ENCODE measurements around the gene CEP170B.

The CEP170B gene

GRCh38 chr14:104919993-104920315 lies 54.9 kb downstream of the CEP170B start:
- H3K27ac Mint-ChIP-seq: no peak overlapping the region
- no peak for ATAC-seq
- H3K4me1 Mint-ChIP-seq: peaks cover 39% of the 10 kb centered on the region
- no peaks in the 10 kb centered on the region for H3K27me3 Mint-ChIP-seq
- no peaks in the 10 kb centered on the region for H3K9me3 Mint-ChIP-seq
- H3K4me3 Mint-ChIP-seq: no peak overlapping the region
- no peaks in the 10 kb centered on the region for H3K36me3 Mint-ChIP-seq

- Mint-ChIP-seq H3K27ac (peak overlapping the region; percentile 86), H3K4me3 (peak overlapping the region; percentile 57)
- peak; percentile 34 for ATAC-seq
These were observed 58.8 kb downstream of the CEP170B start for GRCh38 chr14:104923640-104924420.

GRCh38 chr14:104924421-104925213 lies 59.5 kb downstream of the CEP170B start, which contains the start of gene PLD4:
PLD4 (plus strand) TSS chr14:104924879; CDS start chr14:104927141, 2,262 bp downstream.
- Mint-ChIP-seq H3K4me3 (peak within 1 kb of the TSS; percentile 85), H3K9me3 (no peaks in the 10 kb centered on the region), H3K4me1 (peaks cover 83% of the 10 kb centered on the region), H3K27me3 (no peaks in the 10 kb centered on the region), H3K36me3 (peaks cover 10% of the 10 kb centered on the region), H3K27ac (peak within 1 kb of the TSS; percentile 86)
- ATAC-seq: peak; percentile 63

More at GRCh38 chr14:104923640-104924420, 58.8 kb downstream of the CEP170B start:
- H3K36me3 Mint-ChIP-seq: peaks cover 5% of the 10 kb centered on the region
- H3K4me1 Mint-ChIP-seq: peaks cover 78% of the 10 kb centered on the region
- H3K9me3 Mint-ChIP-seq: no peaks in the 10 kb centered on the region
- no peaks in the 10 kb centered on the region for H3K27me3 Mint-ChIP-seq

- H3K4me1 Mint-ChIP-seq: peaks cover 83% of the 10 kb centered on the region
- no peaks in the 10 kb centered on the region for H3K27me3 Mint-ChIP-seq
- no peak for ATAC-seq
- H3K27ac Mint-ChIP-seq: peak overlapping the region; percentile 86
- H3K4me3 Mint-ChIP-seq: peak overlapping the region; percentile 85
- no peaks in the 10 kb centered on the region for H3K9me3 Mint-ChIP-seq
- peaks cover 10% of the 10 kb centered on the region for H3K36me3 Mint-ChIP-seq
These were observed 60.3 kb downstream of the CEP170B start for GRCh38 chr14:104925214-104925854.

GRCh38 chr14:104925855-104926609 lies 61.0 kb downstream of the CEP170B start:
- Mint-ChIP-seq H3K36me3 (peaks cover 10% of the 10 kb centered on the region), H3K27ac (peak overlapping the region; percentile 86), H3K4me3 (peak overlapping the region; percentile 85), H3K27me3 (no peaks in the 10 kb centered on the region), H3K9me3 (no peaks in the 10 kb centered on the region), H3K4me1 (peaks cover 86% of the 10 kb centered on the region)
- ATAC-seq: peak; percentile 0

- Mint-ChIP-seq H3K27ac (peak overlapping the region; percentile 86), H3K9me3 (no peaks in the 10 kb centered on the region), H3K4me3 (peak overlapping the region; percentile 85), H3K4me1 (peaks cover 80% of the 10 kb centered on the region), H3K27me3 (no peaks in the 10 kb centered on the region), H3K36me3 (peaks cover 10% of the 10 kb centered on the region)
- peak; percentile 84 for ATAC-seq
These were observed 61.8 kb downstream of the CEP170B start for GRCh38 chr14:104926619-104927431.

- Mint-ChIP-seq H3K4me1 (peaks cover 74% of the 10 kb centered on the region), H3K36me3 (peaks cover 10% of the 10 kb centered on the region), H3K27ac (peak overlapping the region; percentile 86), H3K9me3 (no peaks in the 10 kb centered on the region), H3K27me3 (no peaks in the 10 kb centered on the region), H3K4me3 (peak overlapping the region; percentile 58)
- ATAC-seq: no peak
These were observed 62.4 kb downstream of the CEP170B start for GRCh38 chr14:104927432-104927816.

GRCh38 chr14:104927901-104928300 lies 62.8 kb downstream of the CEP170B start:
- H3K4me1 Mint-ChIP-seq: peaks cover 70% of the 10 kb centered on the region
- H3K27me3 Mint-ChIP-seq: no peaks in the 10 kb centered on the region
- ATAC-seq: no peak
- no peak overlapping the region for H3K4me3 Mint-ChIP-seq
- H3K27ac Mint-ChIP-seq: peak overlapping the region; percentile 86
- no peaks in the 10 kb centered on the region for H3K9me3 Mint-ChIP-seq
- H3K36me3 Mint-ChIP-seq: peaks cover 10% of the 10 kb centered on the region

GRCh38 chr14:104928391-104929133 lies 63.5 kb downstream of the CEP170B start:
- Mint-ChIP-seq H3K27ac (peak overlapping the region; percentile 86), H3K4me3 (no peak overlapping the region), H3K4me1 (peaks cover 67% of the 10 kb centered on the region), H3K27me3 (no peaks in the 10 kb centered on the region), H3K36me3 (peaks cover 10% of the 10 kb centered on the region), H3K9me3 (no peaks in the 10 kb centered on the region)
- ATAC-seq: no peak

GRCh38 chr14:104929268-104930230 lies 64.5 kb downstream of the CEP170B start:
- Mint-ChIP-seq H3K27ac (peak overlapping the region; percentile 22), H3K9me3 (no peaks in the 10 kb centered on the region), H3K4me1 (peaks cover 62% of the 10 kb centered on the region), H3K36me3 (peaks cover 10% of the 10 kb centered on the region), H3K27me3 (peaks cover 4% of the 10 kb centered on the region), H3K4me3 (no peak overlapping the region)
- ATAC-seq: no peak

GRCh38 chr14:104930526-104931303 lies 65.6 kb downstream of the CEP170B start:
- no peak for ATAC-seq
- no peak overlapping the region for H3K27ac Mint-ChIP-seq

GRCh38 chr14:104931304-104931770 lies 66.3 kb downstream of the CEP170B start:
- Mint-ChIP-seq H3K27ac (no peak overlapping the region), H3K4me1 (peaks cover 51% of the 10 kb centered on the region)

More at GRCh38 chr14:104930526-104931303, 65.6 kb downstream of the CEP170B start:
- peaks cover 58% of the 10 kb centered on the region for H3K4me1 Mint-ChIP-seq
- H3K4me3 Mint-ChIP-seq: no peak overlapping the region
- H3K27me3 Mint-ChIP-seq: peaks cover 8% of the 10 kb centered on the region
- H3K36me3 Mint-ChIP-seq: peaks cover 10% of the 10 kb centered on the region
- H3K9me3 Mint-ChIP-seq: no peaks in the 10 kb centered on the region

More at GRCh38 chr14:104931304-104931770, 66.3 kb downstream of the CEP170B start:
- H3K27me3 Mint-ChIP-seq: peaks cover 8% of the 10 kb centered on the region
- no peak overlapping the region for H3K4me3 Mint-ChIP-seq
- no peak for ATAC-seq
- no peaks in the 10 kb centered on the region for H3K9me3 Mint-ChIP-seq
- H3K36me3 Mint-ChIP-seq: peaks cover 10% of the 10 kb centered on the region
